ENCODE data around the gene CACNA1I.
A peak's percentile ranks its signal among the peaks of the same experiment; 100 is the strongest.

CACNA1I gene

DNA sequence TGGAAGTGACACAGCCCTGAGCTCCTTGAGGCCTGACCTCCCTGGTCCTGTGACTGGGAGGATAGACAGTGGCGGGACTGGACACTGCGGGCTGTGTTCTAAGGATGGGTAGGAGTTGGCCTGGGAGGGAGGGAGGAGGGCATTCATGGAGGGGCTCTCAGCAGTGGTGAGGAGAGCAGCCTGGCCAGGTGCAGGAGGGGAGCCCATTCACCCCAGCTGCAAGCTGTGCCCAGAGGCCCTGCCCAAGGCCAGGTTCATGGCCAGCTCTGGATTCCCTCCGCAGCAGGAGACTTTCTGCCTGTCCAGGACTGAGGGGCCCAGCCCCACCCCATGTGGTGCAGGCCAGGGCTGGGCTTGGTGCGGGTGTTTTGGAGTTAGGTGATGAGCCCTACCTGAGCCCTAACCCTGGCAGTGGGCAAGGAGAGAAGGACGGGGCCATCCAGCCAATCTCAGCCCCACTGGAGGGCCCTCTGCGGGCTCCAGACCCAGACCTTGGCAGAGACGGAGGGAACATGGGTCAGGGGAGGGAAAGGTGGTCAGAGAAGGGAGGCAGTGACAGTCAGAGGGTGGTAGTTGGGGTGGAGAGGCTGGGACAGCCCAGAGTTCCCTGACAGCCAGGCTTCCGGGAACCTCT lies 26.8 kb downstream of the CACNA1I start:
- DNase-seq (ENCODE audit: low read depth, low spot score) = no peak

DNA sequence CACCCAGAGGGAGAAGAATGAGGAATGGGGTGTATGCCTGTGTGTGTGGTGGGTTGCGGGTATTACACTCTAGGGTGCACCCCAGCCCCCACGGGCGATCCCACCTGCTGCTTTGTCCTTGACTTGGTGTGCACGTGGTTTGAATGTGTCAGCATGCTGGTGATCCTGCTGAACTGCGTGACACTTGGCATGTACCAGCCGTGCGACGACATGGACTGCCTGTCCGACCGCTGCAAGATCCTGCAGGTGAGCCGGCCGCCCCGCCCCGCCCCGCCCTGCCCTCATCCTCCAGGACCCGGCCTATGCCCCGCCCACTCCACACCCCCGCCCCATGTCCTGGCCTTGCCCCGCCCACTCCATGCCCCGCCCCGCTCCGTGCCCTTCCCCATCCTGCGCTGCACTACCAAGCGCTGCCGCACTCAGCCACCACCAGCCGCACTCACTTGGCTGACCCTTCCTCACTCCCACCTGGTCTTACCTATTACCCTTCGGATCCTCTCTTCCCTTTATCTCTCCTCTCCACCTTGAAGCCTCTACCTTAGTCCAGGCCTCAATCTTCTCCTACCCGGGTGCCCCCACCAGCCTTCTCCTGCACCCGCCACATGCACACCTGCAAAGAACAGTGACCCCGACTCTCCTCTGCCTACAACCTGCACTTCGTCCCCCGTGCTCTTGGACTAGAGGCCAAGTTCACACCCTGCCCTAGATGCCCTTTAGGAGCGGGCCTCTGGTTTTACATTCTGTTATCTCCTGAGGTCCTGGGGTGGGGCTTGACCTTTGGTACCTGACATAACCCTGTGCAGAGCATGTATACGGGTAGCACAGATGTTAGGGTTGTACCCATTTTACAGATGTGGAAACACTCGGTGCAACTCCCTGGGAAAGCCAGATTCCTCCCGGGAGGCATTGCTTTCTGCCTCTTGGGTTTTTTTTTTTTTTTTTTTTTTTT lies 27.7 kb downstream of the CACNA1I start:
- peak; percentile 49 for DNase-seq (ENCODE audit: low read depth, low spot score)

DNA sequence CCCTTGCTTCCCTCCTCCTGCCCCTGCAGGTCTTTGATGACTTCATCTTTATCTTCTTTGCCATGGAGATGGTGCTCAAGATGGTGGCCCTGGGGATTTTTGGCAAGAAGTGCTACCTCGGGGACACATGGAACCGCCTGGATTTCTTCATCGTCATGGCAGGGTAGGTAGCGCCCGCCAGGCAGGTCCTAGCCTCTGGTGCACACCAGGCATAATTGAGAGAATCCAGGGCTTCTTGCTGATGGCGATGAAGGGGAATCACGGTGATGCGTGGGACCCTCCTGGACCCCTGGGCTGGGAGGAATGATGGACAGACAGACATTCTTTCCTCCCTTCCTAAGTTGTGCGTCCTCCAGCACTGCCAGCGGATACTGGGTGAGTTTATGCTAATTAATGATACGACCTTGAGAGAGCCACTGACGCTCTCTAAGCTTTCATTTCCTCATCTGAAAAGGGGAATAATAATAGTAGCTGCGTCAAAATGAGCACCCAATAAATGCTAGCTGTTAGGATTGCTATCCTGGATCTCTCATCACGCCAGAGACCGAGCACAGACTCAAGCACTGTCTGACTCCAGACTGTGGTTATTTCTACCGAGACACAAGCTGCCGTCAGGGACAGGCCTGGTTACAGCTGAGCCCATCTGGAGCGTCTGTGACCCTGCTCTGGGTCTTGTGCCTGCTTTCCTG lies 30.1 kb downstream of the CACNA1I start:
- DNase-seq (ENCODE audit: low read depth, low spot score) = no peak

DNA sequence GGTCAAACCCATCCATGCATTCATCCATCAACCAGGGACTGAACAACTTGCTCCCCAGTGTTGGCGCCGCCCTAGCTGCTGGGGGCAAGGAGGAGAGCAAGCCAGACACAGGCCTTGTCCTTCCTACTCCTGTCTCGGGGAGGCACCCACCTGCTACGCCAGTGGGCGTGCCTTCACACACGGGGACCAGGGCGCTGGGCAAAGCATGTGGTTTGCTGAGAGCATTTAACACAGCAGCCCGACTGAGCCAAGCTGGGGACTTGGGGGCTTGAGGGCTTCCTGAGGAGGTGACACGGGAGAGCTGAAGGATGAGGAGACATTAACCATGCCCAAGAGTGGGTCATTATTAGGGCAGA lies 30.6 kb downstream of the CACNA1I start:
- no peak for DNase-seq (ENCODE audit: low read depth, low spot score)

DNA sequence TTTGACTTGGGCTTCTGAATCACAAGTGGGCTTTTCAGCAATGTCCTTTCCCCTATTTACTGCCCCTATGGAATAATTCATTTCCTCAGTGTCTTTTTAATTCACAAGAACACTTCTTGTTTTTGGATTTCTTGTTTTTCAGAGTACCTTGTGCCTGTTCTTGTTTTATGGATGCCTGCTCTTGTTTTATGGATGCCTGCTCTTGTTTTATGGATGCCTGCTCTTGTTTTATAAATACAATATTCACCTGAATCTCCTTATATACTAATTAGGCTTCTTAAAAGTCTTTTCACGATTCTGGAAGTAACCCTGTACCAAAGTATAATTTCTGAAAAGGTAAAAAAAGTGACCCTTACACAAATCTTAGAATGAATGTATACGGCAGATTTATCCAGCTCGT lies 32.8 kb downstream of the CACNA1I start:
- DNase-seq (ENCODE audit: low read depth, low spot score) = no peak

DNA sequence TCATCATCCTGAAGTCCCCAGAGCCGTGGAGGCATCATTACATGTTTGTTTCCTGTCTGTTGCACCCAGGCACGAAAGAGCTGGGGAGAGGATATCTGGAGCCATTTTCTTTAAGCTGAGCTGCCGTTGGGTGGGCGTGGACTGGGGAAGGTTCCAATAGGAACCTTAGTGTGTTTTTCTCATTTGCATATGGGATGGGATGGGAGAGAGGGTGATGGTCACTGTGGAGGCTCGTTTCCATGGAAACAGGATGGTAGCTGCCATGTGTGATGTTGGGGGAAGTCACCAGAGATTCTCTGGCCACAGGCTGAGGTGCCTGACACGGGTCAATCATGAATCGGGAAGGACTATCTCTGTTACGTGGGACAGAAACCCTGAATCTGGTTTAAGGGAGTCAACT lies 39.7 kb downstream of the CACNA1I start:
- no peak for DNase-seq (ENCODE audit: low read depth, low spot score)

DNA sequence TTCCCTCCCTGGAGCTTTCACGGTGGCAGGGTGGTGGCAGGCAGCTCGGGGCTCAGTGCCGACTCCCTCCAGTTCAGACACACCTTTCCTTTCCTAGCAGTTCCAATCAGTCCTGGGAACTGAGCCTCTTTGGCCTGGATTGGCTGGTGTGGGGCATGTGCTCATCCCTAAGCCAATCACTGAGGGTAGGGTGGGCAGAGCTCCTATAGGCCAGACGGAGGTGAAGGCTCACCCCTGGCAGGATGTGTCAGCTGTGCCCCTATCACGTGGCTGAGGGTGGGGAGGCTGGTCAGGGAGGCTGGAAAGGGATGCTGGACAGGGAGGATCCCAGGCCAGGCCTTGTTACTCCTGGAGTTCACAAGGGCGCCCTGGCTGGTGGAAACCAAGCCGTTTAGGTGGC lies 40.2 kb downstream of the CACNA1I start:
- DNase-seq (ENCODE audit: low read depth, low spot score) = no peak

DNA sequence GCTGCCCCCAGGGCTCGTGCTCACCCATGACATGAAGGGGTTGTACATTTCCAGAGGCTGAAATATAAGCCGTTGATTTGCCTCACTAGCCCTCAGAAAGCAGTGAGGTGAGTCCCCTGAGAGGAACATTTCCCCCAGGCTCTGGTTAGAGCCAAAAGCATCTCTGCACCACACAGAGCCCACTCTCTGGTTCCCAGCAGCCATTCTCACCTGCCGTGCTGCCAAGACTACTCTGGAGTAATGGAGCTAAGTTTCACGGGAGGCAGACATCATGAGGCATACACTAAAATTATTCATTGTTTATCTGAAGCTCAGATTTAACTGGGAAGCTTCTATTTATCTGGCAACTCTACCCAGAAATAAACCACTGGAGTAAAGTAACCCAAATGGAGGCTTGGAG lies 40.8 kb downstream of the CACNA1I start:
- no peak for DNase-seq (ENCODE audit: low read depth, low spot score)

DNA sequence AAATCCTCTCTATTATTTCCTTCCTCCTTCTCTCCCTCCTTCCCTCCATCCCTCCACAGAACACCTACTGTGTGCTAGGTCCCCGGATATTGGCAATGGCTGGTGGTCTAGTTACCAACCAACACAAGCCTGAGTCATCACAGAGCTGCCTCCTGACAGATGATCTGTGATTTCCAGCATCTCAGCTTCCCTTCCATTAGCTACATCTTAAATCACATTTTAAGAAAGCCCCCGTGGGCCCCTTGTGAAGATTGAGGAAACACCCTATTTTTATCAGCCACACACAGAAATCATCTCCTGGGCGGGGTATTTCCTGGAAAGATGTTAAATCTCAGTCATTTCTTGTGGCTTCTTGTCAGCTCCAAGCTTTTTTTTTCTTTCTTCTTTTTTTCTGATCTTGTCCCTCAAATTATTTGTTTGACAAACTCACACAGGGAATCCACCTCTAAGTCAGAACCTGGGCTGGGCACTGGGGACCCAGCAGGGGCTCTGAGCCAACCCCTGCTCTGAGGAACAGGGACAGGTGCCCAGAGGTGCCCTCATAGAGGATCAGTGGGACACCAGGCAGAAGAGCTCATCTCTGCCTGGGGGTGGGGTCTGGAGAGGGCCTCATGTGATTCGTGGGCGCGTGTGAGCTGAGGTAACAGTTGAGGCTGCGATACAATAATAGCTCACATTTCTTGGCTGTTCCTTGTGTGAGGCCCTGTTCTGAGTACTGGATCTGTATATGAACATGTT lies 42.4 kb downstream of the CACNA1I start:
- no peak for DNase-seq (ENCODE audit: low read depth, low spot score)

DNA sequence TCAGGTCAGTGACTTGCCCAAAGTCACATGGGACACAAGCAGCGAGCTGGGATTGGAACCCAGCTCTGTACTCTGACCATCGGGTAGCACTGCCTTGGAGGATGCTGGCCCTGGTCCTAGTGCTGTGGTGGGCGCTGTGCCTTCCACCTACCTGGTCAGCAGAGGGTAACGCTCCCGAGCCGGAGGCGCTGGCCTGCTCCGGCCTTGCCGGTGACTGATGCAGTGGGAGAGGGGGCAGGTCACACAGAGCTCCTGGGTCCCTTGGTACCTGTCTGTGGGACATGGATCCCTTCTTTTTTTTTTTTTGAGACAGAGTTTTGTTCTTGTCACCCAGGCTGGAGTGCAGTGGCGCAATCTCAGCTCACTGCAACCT lies 43.0 kb downstream of the CACNA1I start:
- DNase-seq (ENCODE audit: low read depth, low spot score) = no peak

DNA sequence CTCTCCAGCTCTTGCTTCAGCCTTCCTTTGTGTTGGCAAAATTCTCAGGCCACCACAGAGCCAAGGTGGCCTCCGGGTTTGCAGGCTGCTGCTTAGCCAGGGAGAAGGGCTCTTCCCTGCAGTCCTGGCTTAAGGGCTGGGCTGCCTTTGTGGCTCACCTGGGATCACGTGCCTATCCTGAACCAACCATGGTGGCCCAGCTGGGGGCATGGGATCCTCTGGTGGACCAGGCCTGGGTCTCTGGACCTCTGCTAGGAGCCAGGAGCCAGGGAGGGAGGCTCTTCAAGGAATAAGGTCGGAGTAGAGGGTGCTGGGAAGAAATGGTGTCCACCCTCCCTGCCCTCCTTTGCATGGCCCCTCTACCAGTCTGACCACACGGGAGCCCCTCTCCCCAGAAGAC lies 43.9 kb downstream of the CACNA1I start:
- no peak for DNase-seq (ENCODE audit: low read depth, low spot score)

DNA sequence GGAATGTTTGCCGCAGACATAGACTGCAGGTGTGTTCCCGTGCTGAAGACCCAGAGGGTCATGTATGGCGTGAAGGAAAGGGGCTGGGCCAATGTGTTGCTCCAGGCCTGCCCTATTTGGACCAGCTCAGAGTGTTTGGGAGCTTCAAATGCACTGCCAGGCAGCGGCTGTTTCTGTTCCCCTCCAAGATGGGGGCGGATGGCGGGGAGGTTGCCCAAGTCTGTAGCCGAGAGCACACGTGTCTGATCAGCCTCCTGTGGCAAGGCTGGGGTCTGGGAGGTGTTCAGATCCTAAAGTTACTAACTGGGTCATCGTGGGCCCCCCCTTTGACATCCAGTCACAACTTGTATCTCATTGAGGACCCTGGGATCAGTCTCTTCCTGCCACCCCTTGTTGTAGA lies 45.5 kb downstream of the CACNA1I start:
- DNase-seq (ENCODE audit: low read depth, low spot score) = no peak

DNA sequence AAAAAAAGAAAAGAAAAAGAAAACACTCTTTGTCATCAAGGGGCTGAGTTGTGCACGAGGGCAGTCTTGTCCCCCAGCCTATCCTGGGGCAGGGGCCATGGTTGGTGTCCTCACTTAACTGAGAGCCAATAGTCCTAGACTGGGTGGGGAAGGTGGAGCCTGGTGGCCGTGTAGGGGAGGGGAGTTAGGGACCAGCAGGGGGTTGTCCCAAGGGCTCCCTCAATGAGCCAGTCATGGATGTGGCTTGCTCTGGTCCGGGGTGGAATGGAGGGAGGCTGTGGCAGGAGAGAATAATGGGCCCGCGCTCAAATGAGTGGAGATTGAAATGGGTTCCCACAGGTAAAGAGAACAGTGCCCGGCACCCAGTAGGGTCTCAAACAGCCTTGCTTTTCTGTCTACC lies 46.2 kb downstream of the CACNA1I start:
- DNase-seq (ENCODE audit: low read depth, low spot score) = no peak

DNA sequence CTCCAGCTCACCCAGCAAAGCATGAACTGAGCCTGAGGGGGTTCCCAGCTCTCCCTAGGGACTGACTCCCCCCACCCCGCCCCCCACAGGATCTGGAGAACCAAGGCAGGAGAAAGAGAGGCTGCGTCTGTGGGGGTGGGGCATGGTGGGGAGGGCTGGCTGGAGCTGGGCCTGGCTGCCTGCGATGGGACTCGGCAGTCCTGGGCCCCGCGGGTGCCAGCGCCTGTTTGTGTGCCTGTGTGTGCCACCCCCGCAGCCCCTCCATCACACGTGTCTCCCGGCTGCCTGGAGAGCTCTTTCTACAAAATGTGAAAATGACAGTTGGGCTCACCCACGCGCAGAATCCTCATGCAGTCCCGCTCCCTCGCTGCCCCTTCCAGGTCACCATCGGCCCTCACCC lies 46.8 kb downstream of the CACNA1I start:
- DNase-seq (ENCODE audit: low read depth, low spot score) = no peak

DNA sequence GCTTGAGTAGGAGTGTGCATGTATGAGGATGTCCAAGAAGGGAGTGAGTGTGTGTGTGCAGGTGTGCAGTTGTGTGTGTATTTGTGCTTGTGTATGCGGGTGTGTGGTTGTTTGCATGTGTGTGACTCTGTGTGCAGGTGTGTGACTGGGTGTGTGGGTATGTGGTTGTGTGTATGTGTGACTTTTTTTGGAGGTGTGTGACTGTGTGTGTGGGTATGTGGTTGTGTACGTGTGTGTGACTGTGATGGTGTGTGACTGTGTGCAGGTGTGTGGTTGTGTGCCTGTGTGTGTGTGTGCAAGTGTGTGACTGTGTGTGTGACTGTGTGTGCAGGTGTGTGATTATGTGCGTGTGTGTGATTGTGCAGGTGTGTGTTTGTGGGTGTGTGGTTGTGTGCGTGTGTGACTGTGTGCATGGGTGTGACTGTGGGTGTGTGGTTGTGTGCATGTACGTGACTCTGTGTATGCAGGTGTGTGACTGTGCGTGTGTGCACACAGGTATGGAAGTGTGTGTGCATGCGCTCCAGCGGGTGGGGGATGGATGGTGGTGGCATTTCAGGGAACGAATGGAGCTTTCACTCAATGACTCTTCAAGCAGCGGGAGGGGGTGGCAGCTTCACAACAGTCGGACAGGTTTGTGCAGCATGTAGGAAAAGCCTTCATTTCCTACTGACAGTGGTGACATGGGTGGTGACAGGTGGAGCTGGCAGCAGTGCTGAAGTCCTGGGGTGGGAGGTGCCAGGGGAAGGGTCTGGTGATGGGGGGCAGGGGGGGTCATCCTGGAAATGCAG lies 47.6 kb downstream of the CACNA1I start:
- DNase-seq (ENCODE audit: low read depth, low spot score) = no peak

DNA sequence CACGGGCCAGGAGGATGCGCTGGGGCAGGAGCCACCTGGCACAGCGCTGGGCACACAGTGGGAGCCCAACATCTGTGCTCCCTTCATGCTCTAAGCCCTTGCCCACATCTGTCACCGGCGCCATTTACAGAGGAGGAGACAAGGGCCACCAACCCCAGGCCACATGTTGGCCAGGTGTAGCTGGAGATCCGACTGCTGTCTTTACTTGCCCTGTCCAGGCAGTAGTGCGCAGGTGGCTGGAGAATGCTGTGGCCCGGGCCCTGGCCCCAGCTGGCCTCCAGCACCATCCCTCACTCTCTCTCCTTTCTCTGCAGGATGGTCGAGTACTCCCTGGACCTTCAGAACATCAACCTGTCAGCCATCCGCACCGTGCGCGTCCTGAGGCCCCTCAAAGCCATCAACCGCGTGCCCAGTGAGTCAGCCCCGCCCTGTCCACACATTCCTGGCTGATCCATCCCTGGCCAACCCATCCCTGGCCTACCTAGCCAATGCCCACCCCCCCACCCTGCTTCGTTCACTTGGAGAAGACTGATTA lies 48.5 kb downstream of the CACNA1I start:
- no peak for DNase-seq (ENCODE audit: low read depth, low spot score)

DNA sequence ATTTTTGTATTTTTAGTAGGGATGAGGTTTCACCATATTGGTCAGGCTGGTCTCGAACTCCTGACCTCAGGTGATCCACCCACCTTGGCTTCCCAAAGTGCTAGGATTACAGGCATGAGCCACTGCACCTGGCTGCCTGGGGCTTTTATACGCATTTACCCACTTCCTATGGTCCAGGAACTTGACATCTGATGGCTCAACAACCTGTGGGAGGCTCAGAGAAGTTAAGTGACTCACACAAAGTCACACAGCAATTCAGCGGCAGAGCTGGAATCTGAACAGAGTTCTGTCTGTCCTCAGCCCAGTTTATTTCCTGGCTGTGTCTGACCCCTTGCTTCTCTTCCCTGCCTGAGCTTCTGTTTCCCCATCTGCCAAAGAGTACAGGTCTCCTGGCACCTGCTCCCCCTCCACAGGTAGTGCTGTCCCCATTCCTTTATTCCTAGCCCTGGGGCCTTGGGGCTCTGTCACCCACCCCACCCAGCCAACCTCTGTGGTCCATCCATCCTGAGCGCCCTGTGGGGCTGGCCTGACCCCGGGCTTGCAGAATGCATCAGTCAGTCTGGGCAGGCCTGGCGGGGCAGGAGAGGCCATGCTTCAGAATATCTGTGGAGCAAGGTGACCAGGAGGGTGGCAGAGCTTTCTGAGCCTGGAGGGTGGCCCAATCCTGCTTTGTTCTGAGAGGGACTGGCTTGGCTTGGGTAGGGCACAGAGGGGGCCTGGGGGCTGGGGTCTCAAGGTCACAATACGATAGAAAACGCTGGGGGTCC lies 50.6 kb downstream of the CACNA1I start:
- no peak for DNase-seq (ENCODE audit: low read depth, low spot score)

DNA sequence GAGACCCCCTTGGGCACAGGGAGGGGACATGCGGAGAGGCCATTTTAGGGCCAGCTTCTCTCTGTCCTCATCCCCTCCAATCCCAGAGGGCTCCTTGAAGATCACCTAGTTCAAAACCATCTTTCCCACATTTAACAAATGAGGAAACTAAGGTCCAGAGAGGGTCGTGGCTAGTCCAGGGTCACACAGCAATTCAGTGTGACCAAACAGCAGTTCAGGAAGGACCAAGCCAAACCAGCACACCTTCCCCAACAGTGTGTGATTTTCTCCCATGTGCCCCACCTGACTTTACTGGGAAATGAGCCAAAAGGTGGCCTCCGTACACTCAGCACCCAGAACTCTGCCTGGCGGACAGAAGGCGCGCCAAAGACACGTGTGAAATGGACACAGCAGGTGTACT lies 51.3 kb downstream of the CACNA1I start:
- no peak for DNase-seq (ENCODE audit: low read depth, low spot score)

DNA sequence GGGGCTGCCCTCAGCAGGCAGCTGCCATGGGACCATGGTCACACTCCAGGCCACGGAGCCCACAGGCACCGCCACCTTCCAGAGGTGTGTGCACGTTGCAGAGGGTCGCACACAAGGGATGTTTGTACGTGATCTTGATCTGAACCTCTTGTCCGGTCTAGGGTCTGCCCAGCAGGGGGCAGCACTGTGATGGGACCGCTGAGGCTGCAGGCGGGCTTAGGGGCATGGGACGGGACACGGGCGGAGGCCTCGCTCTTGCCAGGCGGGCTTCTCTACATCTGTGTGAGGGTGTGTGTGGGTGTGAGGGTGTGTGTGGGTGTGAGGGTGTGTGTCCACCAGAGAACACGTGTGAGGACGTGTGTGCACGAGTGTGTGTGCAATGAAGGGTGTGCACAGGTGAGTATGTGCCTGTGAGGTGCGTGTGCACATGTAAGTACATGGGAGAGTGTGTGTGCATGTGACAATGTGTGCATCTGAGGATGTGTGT lies 52.4 kb downstream of the CACNA1I start:
- peak; percentile 57 for DNase-seq (ENCODE audit: low read depth, low spot score)
